Uterus (tissue), 2 donors: Measurements from ENCODE around the gene ANKRD36C.
"Not testable (repeated sequence)": the region's sequence is repeated elsewhere in the genome, so short reads cannot be mapped to it uniquely, and the experiment has no call there.

Experiments used
- CTCF ChIP-seq, 4 experiments: fragments of 200-600 bp in 2 of 4; fragments of 450-650 bp in 2 of 4; sonication (generic) in 2 of 4; IDR thresholded peaks; one replicate each; pipeline ENCODE4 v1.5.1; 2016 to 2019; ENCODE audit warnings: antibody characterized with exemption in 4 of 4, mild to moderate bottlenecking in 2 of 4, moderate library complexity in 1 of 4
- POLR2A ChIP-seq, 2 donors: fragments of 450-650 bp; IDR thresholded peaks; one replicate each; pipeline ENCODE4 v1.6.1; 2016; ENCODE audit warnings: antibody characterized with exemption in 2 of 2, mild to moderate bottlenecking in 1 of 2, moderate library complexity in 1 of 2

DNA sequence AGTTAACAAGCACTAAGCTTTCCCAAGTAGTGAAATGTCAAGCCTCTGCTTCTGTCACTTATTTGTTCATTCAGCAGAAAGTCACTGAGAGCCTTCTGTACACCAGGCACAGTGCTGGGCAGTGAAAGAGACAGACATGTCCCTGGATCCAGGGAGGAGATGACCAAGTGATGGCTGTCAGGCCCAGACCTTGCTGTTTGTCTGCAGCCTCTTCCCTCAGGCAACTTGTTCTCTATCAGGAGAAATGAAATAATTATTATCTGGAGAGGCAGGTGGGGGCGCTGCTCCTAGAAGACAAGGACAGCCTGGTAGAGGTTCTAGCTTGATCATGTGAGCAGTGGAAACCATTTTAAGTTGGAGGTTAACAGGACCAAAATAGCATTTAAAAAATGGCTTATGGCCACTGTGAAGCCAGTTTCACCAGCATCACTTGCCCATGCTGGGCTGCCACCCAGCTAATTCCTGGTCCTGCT is 21.2 kb upstream of the ANKRD36C start:
- TF ChIP-seq CTCF, POLR2A (IDR thresholded peaks at IDR 0.05): not testable (repeated sequence)
